ENCODE results near the gene PLOD1.

GRCh38 chr1:11979028-11979850, 44.7 kb downstream of the PLOD1 start:
- TF ChIP-seq CTCF (conservative IDR thresholded peaks at IDR 0.05) (no peak), EZH2 (IDR thresholded peaks at IDR 0.05; ENCODE audit: low read depth) (no peak)
